Vagina (tissue), 2 donors: Measurements from ENCODE around the gene RTN3.

Experiments
- POLR2A ChIP-seq, 2 donors: fragments of 450-650 bp; IDR thresholded peaks; one replicate each; pipeline ENCODE4 v1.6.1; 2017; ENCODE audit warnings: antibody characterized with exemption in 2 of 2, mild to moderate bottlenecking in 2 of 2, moderate library complexity in 2 of 2
- TF ChIP-seq, protein P1 (sequence below), 3 experiments: fragments of 450-650 bp in 2 of 3; fragments of 200-600 bp in 1 of 3; sonication (generic) in 1 of 3; IDR thresholded peaks; one replicate each; pipeline ENCODE4 v1.5.1; 2017 to 2019; ENCODE audit warnings: antibody characterized with exemption in 3 of 3, mild to moderate bottlenecking in 2 of 3, moderate library complexity in 2 of 3

DNA sequence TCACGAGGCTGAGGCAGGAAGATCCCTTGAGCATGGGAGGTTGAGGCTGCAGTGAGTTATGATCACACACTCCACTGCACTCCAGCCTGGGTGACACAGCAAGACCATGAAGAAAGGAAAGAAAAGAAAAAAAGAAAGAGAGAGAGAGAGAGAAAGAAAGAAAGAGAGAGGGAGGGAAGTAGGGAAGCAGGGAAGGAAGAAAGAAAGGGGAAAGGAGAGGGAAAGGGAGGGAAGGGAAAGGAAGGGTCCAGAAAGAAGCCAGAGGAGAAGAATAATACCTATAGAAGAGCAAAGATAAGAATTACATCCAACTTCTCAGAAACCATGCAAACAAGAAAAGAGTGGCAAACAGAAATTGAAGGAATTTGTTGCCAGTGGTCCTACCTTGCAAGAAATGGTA is 104.5 kb downstream of the RTN3 start:
- TF ChIP-seq, protein P1, sequence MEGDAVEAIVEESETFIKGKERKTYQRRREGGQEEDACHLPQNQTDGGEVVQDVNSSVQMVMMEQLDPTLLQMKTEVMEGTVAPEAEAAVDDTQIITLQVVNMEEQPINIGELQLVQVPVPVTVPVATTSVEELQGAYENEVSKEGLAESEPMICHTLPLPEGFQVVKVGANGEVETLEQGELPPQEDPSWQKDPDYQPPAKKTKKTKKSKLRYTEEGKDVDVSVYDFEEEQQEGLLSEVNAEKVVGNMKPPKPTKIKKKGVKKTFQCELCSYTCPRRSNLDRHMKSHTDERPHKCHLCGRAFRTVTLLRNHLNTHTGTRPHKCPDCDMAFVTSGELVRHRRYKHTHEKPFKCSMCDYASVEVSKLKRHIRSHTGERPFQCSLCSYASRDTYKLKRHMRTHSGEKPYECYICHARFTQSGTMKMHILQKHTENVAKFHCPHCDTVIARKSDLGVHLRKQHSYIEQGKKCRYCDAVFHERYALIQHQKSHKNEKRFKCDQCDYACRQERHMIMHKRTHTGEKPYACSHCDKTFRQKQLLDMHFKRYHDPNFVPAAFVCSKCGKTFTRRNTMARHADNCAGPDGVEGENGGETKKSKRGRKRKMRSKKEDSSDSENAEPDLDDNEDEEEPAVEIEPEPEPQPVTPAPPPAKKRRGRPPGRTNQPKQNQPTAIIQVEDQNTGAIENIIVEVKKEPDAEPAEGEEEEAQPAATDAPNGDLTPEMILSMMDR (IDR thresholded peaks at IDR 0.05): no peak
- no peak for TF ChIP-seq POLR2A (IDR thresholded peaks at IDR 0.05)
